Stomach smooth muscle (tissue), 2 donors: ENCODE measurements around the gene MGMT.

ENCODE experiments used
- H3K27ac ChIP-seq: one replicate; pipeline ENCODE4 v1.7.0; 2013; ENCODE audit warnings: mild to moderate bottlenecking, low read length, inconsistent platforms
- H3K27me3 ChIP-seq, 2 donors: one replicate each; pipeline ENCODE4 v1.7.0; 2013; ENCODE audit warnings: low read length in 2 of 2; ENCODE audit not compliant: insufficient read depth in 2 of 2, control insufficient read depth in 1 of 2
- H3K36me3 ChIP-seq, 2 donors: one replicate each; pipeline ENCODE4 v1.7.0; 2013; ENCODE audit warnings: low read length in 2 of 2; ENCODE audit not compliant: control insufficient read depth in 2 of 2, insufficient read depth in 2 of 2
- H3K4me1 ChIP-seq: one replicate; pipeline ENCODE4 v1.7.0; 2013; ENCODE audit warnings: low read length; ENCODE audit not compliant: control insufficient read depth, insufficient read depth
- H3K4me3 ChIP-seq, 2 donors: one replicate each; pipeline ENCODE4 v1.7.0; 2013; ENCODE audit warnings: low read length in 2 of 2
- H3K9ac ChIP-seq, 2 donors: one replicate each; pipeline ENCODE4 v1.7.0; 2013; ENCODE audit warnings: low read length in 2 of 2, mild to moderate bottlenecking in 1 of 2
- H3K9me3 ChIP-seq, 2 donors: one replicate each; pipeline ENCODE4 v1.7.0; 2013; ENCODE audit warnings: low read length in 2 of 2; ENCODE audit not compliant: control insufficient read depth in 2 of 2
- donor health status: healthy.
- donor health status: Pancreatic carcinoma.

Gene MGMT

GRCh38 chr10:129583831-129584230 is 116.8 kb downstream of the MGMT start:
- Histone ChIP-seq H3K9me3 (peaks cover 2 to 30% of the 10 kb centered on the region in 2 donors), H3K27ac (no peak overlapping the region)

DNA sequence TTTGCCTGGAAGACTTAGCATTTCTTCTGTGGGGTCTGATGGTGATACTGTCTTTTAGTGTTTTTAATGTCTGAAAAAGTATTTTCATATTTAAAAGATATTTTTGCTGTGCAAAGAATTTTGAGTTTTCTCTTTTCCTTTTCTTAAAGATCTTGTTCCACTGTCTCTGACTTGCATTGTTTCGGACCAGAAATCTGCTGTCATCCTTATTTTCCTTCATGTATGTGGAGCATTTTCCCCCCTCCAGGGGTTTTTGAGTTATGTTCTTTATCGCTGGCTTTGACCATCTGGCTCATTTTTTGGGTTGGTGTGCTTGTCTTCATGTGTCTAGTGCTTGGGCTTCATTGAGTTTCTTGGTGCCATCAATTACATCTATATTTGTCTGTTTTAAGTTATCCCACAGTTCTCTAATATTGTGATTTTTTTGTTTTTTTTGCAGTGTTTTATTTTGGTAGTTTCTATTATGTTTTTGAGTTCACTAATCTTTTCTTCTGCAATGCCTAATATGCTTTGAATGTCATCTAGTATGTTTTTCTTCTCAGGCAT is 119.9 kb downstream of the MGMT start:
- no peak overlapping the region for H3K27ac ChIP-seq
- no peaks in the 10 kb centered on the region for H3K27me3 ChIP-seq
- H3K4me1 ChIP-seq, result no peaks in the 10 kb centered on the region
- H3K9ac ChIP-seq, result no peak overlapping the region
- peaks cover 2 to 34% of the 10 kb centered on the region in 2 donors for H3K9me3 ChIP-seq
- H3K4me3 ChIP-seq, result no peak overlapping the region
- H3K36me3 ChIP-seq, result peaks cover 0 to 2% of the 10 kb centered on the region in 2 donors

More at GRCh38 chr10:129583831-129584230, 116.8 kb downstream of the MGMT start:
- no peak overlapping the region for H3K4me3 ChIP-seq
- no peaks in the 10 kb centered on the region for H3K36me3 ChIP-seq
- H3K9ac ChIP-seq, result no peak overlapping the region
- H3K27me3 ChIP-seq, result no peaks in the 10 kb centered on the region
- no peaks in the 10 kb centered on the region for H3K4me1 ChIP-seq

DNA sequence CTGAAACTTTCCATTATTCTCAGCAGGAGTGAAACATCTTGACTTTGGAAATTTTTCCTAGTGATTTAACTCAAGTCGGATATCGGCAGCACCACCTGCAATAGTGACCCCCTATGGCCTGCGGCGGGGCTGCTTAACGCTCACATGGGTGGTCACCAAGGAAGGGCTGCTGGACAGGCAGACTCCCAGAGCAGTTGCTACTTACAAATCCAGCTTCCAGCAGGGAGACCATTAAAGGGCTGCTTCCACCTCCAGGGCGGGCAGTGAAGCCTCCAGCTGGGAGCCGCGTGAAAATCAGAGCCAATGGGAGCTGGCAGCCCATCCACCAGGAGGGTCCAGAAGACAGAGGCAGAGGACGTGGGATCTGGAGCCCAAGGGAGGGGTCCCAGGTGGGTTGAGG is 122.5 kb downstream of the MGMT start:
- Histone ChIP-seq H3K4me1 (no peaks in the 10 kb centered on the region), H3K27ac (no peak overlapping the region), H3K9ac (no peak overlapping the region), H3K36me3 (peaks cover 0 to 2% of the 10 kb centered on the region in 2 donors), H3K9me3 (peaks cover 4 to 37% of the 10 kb centered on the region in 2 donors), H3K27me3 (no peaks in the 10 kb centered on the region), H3K4me3 (no peak overlapping the region)

DNA sequence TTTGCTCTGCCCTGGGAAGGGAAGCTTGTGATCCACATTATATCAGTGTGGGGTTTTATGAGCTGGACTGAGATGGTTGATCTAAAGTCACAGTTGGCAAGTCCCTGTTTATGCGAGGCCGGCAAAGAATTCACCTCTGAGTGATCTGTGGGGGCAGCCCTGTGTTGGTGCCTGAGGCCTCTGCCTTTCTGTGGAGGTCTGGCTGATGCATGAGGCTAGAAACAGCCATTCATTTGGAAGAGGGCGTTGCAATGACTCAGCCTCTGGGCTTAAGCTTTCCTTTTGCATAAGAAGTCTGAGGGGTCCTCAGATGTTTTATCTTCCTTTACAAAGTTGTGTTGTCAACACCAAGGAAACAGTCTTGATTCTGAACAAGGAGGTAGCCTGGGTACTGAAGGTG is 126.9 kb downstream of the MGMT start:
- peaks cover 2 to 7% of the 10 kb centered on the region in 2 donors for H3K9me3 ChIP-seq
- H3K27me3 ChIP-seq, result no peaks in the 10 kb centered on the region
- no peak overlapping the region for H3K4me3 ChIP-seq
- H3K9ac ChIP-seq, result no peak overlapping the region
- no peak overlapping the region for H3K27ac ChIP-seq
- no peaks in the 10 kb centered on the region for H3K4me1 ChIP-seq
- H3K36me3 ChIP-seq, result peaks cover 0 to 1% of the 10 kb centered on the region in 2 donors

DNA sequence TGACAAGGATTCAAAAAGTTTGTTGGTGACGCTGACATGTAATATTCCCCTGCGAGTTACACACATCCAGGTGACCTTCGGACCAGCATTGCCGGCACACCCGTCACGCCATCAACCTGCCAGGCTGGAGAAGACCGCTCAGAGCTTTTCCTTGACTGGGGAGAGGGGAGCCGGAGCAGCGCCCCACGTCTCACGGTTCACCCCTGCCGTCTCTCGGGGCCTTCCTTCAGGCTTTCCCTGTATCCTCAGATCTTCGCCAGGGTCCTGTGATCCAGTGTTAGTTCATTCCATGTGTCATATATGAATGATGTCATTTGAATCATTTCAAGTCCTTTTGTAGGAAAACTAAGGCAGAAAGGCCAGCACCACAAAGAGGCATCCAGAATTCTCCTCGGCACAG is 127.8 kb downstream of the MGMT start:
- Histone ChIP-seq H3K4me3 (no peak overlapping the region), H3K36me3 (no peaks in the 10 kb centered on the region), H3K9ac (no peak overlapping the region), H3K4me1 (no peaks in the 10 kb centered on the region), H3K27me3 (no peaks in the 10 kb centered on the region), H3K9me3 (peaks cover 2 to 7% of the 10 kb centered on the region in 2 donors), H3K27ac (no peak overlapping the region)

DNA sequence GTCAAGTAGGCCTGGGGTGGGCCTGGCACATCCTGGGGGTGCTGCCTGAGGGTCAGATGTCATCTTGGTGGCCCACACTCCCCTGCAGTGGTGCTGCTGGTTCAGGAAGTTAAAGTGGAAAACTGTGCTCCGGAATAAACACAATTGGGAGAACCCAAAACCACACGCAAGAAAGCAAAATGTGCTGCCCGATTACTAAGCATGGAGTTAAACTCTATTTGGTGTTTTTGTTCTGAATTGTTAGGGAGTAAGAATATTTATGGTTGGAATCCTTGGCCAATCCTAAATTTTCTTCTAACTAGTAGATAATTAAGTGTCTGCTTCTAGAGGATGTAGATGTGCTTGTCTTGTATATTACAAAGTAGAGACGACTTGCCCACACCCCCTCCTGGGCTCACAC is 131.4 kb downstream of the MGMT start:
- H3K9me3 ChIP-seq, result peaks cover 2% of the 10 kb centered on the region in 2 donors
- H3K36me3 ChIP-seq, result no peaks in the 10 kb centered on the region
- no peak overlapping the region for H3K4me3 ChIP-seq
- H3K4me1 ChIP-seq, result no peaks in the 10 kb centered on the region
- H3K9ac ChIP-seq, result no peak overlapping the region
- H3K27me3 ChIP-seq, result no peaks in the 10 kb centered on the region
- H3K27ac ChIP-seq, result no peak overlapping the region

DNA sequence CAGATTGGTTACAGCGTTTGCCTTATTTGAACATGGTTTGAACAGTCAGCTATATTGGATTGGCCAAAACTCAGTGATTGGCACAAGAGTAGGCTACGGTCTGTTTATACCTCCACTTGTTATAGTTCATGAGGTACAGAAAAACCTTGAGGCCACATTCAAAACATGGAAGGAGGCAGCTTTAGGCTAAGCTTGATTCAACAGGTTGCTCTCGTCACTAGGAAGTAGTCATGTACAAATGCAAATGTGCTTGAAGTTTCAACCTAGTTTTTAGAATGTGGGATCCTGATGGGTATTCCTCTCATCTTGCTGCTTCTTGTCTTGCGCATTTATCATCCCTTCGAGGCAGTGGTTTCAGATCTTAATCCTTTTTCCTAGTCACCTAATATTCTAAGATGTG is 132.1 kb downstream of the MGMT start:
- no peaks in the 10 kb centered on the region for H3K4me1 ChIP-seq
- H3K9me3 ChIP-seq, result peaks cover 0 to 2% of the 10 kb centered on the region in 2 donors
- no peaks in the 10 kb centered on the region for H3K36me3 ChIP-seq
- H3K9ac ChIP-seq, result no peak overlapping the region
- H3K27ac ChIP-seq, result no peak overlapping the region
- H3K4me3 ChIP-seq, result no peak overlapping the region
- no peaks in the 10 kb centered on the region for H3K27me3 ChIP-seq

DNA sequence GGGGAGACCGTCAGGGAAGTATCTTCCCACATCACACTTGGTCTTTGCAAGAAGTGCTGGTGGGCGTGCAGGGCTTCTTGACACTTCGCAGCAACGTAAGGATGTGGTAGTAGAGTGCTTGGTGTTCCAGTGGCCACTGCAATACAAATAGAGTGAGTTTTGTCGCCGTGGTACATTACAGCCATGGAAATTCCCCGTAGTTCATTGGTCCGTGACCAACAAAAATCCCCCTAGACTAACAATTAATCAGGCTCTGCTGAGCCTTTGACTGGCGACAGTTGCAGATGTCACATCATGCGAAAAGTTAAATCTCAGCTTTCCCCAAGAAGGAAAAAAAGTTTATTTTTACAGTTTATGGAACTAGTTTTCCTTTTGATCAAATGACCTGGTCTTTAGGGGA is 134.7 kb downstream of the MGMT start:
- Histone ChIP-seq H3K4me3 (no peak overlapping the region), H3K4me1 (no peaks in the 10 kb centered on the region), H3K36me3 (no peaks in the 10 kb centered on the region), H3K9ac (no peak overlapping the region), H3K27me3 (no peaks in the 10 kb centered on the region), H3K27ac (no peak overlapping the region), H3K9me3 (no peaks in the 10 kb centered on the region)

GRCh38 chr10:129602938-129603535 is 136.0 kb downstream of the MGMT start:
- H3K27me3 ChIP-seq, result no peaks in the 10 kb centered on the region
- H3K9ac ChIP-seq, result no peak overlapping the region

DNA sequence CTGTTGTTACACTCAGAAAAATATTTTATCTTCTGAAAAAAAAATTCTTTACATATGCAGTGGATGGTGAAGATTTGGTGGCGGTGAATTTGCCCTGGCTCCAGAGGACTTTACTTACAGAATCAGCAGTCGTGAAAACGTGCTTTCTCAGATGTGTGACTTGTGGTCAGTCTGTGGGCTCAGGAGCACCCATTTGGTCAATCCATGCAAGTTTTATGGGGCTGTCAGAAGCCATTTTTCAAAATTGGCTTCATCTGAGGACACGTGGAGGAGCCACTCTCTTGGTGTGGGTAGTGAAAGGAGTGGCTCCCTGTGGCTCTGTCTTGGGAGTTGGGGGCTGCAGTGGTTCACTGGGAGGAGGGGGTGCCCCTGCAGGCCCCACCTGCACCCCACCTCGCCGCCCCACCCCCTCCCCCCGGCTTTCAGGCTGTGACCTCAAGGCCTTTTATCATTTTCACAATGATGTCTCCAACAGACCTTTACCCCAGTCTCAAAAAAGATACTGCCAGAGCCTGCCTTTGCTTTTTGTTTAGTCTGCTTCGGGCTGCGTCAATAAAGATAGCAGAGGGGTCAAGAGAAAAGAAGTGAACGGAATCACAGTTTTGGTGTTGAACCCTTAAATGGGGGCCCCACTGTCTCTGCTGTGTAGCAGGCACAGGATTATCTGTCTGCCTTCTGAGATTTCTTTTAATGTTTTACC is 137.4 kb downstream of the MGMT start:
- Histone ChIP-seq H3K27me3 (no peaks in the 10 kb centered on the region), H3K9me3 (no peaks in the 10 kb centered on the region), H3K4me3 (no peak overlapping the region), H3K36me3 (no peaks in the 10 kb centered on the region), H3K27ac (no peak overlapping the region), H3K9ac (no peak overlapping the region), H3K4me1 (no peaks in the 10 kb centered on the region)

More at GRCh38 chr10:129602938-129603535, 136.0 kb downstream of the MGMT start:
- Histone ChIP-seq H3K27ac (no peak overlapping the region), H3K4me3 (no peak overlapping the region), H3K36me3 (no peaks in the 10 kb centered on the region), H3K4me1 (no peaks in the 10 kb centered on the region), H3K9me3 (no peaks in the 10 kb centered on the region)
